HG02884 (cell line): ENCODE measurements around the gene PGBD5.

Source experiments
- ATAC-seq: cut with Tn5 transposase; IDR thresholded peaks from one replicate; pipeline ENCODE4 v1.9.1; 2021; ENCODE audit warnings: mild to moderate bottlenecking, moderate library complexity; ENCODE audit not compliant: unreplicated experiment

Gene PGBD5

GRCh38 chr1:230351983-230352382 is 74.1 kb downstream of the PGBD5 start:
- no peak for ATAC-seq

- ATAC-seq: no peak
These were observed 74.6 kb downstream of the PGBD5 start for GRCh38 chr1:230351514-230351913.

GRCh38 chr1:230350208-230350921 is 75.8 kb downstream of the PGBD5 start:
- ATAC-seq: no peak

- no peak for ATAC-seq
These were observed 77.1 kb downstream of the PGBD5 start for GRCh38 chr1:230349020-230349393.

- ATAC-seq: no peak
These were observed 77.6 kb downstream of the PGBD5 start for GRCh38 chr1:230348386-230349019.

GRCh38 chr1:230347896-230348295 is 78.2 kb downstream of the PGBD5 start:
- ATAC-seq: no peak

GRCh38 chr1:230345139-230345885 is 80.8 kb downstream of the PGBD5 start:
- no peak for ATAC-seq

GRCh38 chr1:230342699-230343098 is 83.4 kb downstream of the PGBD5 start:
- ATAC-seq: no peak

- ATAC-seq: no peak
These were observed 84.1 kb downstream of the PGBD5 start for GRCh38 chr1:230342019-230342418.

GRCh38 chr1:230341162-230341546 is 85.0 kb downstream of the PGBD5 start:
- ATAC-seq: no peak

- no peak for ATAC-seq
These were observed 85.5 kb downstream of the PGBD5 start for GRCh38 chr1:230340526-230341161.

GRCh38 chr1:230339033-230339432 is 87.1 kb downstream of the PGBD5 start:
- ATAC-seq: no peak

- ATAC-seq: no peak
These were observed 88.9 kb downstream of the PGBD5 start for GRCh38 chr1:230337266-230337665.

GRCh38 chr1:230335861-230336522 is 90.1 kb downstream of the PGBD5 start:
- no peak for ATAC-seq

GRCh38 chr1:230334447-230334837 is 91.7 kb downstream of the PGBD5 start:
- no peak for ATAC-seq

GRCh38 chr1:230333590-230334446 is 92.3 kb downstream of the PGBD5 start:
- ATAC-seq: no peak

- no peak for ATAC-seq
These were observed 93.5 kb downstream of the PGBD5 start for GRCh38 chr1:230332575-230333066.

GRCh38 chr1:230332061-230332460 is 94.1 kb downstream of the PGBD5 start:
- no peak for ATAC-seq

- ATAC-seq: no peak
These were observed 96.0 kb downstream of the PGBD5 start for GRCh38 chr1:230330157-230330556.
